H54 (cell line): Measurements from ENCODE around the gene UBR2.
"Not testable (repeated sequence)": the region's sequence is repeated elsewhere in the genome, so short reads cannot be mapped to it uniquely, and the experiment has no call there.

Source experiments
- DNase-seq: peaks from one replicate; pipeline ENCODE4 v3.0.0; 2011; ENCODE audit warnings: low spot score, mixed read lengths; ENCODE audit not compliant: insufficient read length
- FAIRE-seq: peaks from 3 replicates; lab custom pipeline; 2011; peaks lifted over from hg19 to GRCh38; lab: Jason Lieb, UNC
- POLR2A ChIP-seq: IDR thresholded peaks from 2 replicates; pipeline ENCODE4 v1.6.1; 2011; ENCODE audit warnings: low read depth, mild to moderate bottlenecking, low read length

UBR2 gene

GRCh38 chr6:42537536-42537935 is 26.3 kb upstream of the UBR2 start:
- no peak for FAIRE-seq
- no peak for TF ChIP-seq POLR2A
- no peak for DNase-seq

- FAIRE-seq (no peak), DNase-seq (no peak)
- TF ChIP-seq POLR2A = no peak
Observed at GRCh38 chr6:42539135-42539534, 24.7 kb upstream of the UBR2 start.

GRCh38 chr6:42545226-42545773 is 18.5 kb upstream of the UBR2 start:
- no peak for FAIRE-seq
- DNase-seq = no peak
- no peak for TF ChIP-seq POLR2A

GRCh38 chr6:42547407-42548329 is 16.2 kb upstream of the UBR2 start:
- FAIRE-seq = peak; percentile 78
- TF ChIP-seq POLR2A = no peak; the same call in 1 of the 2 replicates

GRCh38 chr6:42550277-42550676 is 13.6 kb upstream of the UBR2 start:
- FAIRE-seq (no peak), DNase-seq (no peak)
- TF ChIP-seq POLR2A = no peak

More at GRCh38 chr6:42547407-42548329, 16.2 kb upstream of the UBR2 start:
- DNase-seq = peak; percentile 84

GRCh38 chr6:42551217-42551616 is 12.6 kb upstream of the UBR2 start:
- FAIRE-seq (no peak), DNase-seq (no peak)
- no peak for TF ChIP-seq POLR2A

GRCh38 chr6:42552380-42552779 is 11.4 kb upstream of the UBR2 start:
- DNase-seq = no peak
- no peak for TF ChIP-seq POLR2A
- FAIRE-seq = no peak

- FAIRE-seq (peak; percentile 68), DNase-seq (no peak)
- no peak for TF ChIP-seq POLR2A
Observed at GRCh38 chr6:42555477-42556457, 8.1 kb upstream of the UBR2 start.

GRCh38 chr6:42556462-42556861 is 7.4 kb upstream of the UBR2 start:
- TF ChIP-seq POLR2A = no peak
- FAIRE-seq = no peak
- no peak for DNase-seq

GRCh38 chr6:42559276-42559675 is 4.6 kb upstream of the UBR2 start:
- not testable (repeated sequence) for FAIRE-seq, DNase-seq

GRCh38 chr6:42561986-42562385 is 1.8 kb upstream of the UBR2 start:
- FAIRE-seq (no peak), DNase-seq (no peak)
- no peak for TF ChIP-seq POLR2A

GRCh38 chr6:42562788-42563405 is 932 bp upstream of the UBR2 start:
- DNase-seq = no peak
- no peak for FAIRE-seq
- no peak for TF ChIP-seq POLR2A

GRCh38 chr6:42564506-42564825 is 637 bp downstream of the UBR2 start:
- TF ChIP-seq POLR2A = no peak
- DNase-seq (no peak), FAIRE-seq (no peak)
